Lower leg skin (tissue), 3 donors: ENCODE data around the gene CPEB4.

Experiments
- POLR2A ChIP-seq, 2 donors: fragments of 450-650 bp; IDR thresholded peaks; one replicate each; pipeline ENCODE4 v1.6.1; 2016 to 2017; ENCODE audit warnings: antibody characterized with exemption in 2 of 2, mild to moderate bottlenecking in 1 of 2, moderate library complexity in 1 of 2
- TF ChIP-seq, protein P1 (sequence below), 3 donors: fragments of 450-650 bp; IDR thresholded peaks; one replicate each; pipeline ENCODE4 v1.5.1; 2016; ENCODE audit warnings: antibody characterized with exemption in 3 of 3, mild to moderate bottlenecking in 3 of 3, moderate library complexity in 2 of 3

DNA sequence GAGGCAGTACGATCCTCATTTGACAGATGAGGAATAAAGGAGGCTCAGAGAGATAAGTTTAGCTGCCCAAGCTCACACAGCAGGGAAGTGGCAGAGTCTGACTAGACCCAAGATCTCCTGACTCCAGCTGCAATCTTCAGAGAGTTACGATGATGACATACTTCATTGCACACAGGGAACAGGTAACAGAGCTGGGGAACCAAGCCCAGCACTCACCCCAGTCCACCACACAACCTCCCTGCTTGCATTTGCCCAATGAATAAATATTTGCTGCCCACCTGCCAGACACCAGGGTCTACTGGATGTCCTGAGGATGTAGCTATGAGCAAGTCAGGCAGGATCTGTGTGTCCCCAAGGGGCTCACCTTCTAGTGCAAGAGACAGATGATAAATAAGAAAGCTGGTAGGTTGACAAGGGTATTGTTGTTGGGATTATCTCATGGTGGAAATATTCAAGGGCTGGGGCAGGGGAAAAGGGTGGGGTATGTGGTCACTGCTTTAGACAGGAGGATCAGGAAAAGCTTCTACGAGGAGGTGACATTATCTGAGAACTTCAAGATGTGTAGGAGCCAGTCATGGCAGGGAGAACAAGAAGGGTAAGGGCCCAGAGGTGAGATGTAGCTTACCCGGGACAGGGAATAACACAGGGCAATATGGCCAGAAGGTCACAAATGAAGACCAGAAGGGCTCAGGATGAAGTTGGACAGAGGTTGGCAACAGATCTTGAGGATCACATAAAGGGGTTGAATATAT lies 28.6 kb upstream of the CPEB4 start:
- TF ChIP-seq, protein P1, sequence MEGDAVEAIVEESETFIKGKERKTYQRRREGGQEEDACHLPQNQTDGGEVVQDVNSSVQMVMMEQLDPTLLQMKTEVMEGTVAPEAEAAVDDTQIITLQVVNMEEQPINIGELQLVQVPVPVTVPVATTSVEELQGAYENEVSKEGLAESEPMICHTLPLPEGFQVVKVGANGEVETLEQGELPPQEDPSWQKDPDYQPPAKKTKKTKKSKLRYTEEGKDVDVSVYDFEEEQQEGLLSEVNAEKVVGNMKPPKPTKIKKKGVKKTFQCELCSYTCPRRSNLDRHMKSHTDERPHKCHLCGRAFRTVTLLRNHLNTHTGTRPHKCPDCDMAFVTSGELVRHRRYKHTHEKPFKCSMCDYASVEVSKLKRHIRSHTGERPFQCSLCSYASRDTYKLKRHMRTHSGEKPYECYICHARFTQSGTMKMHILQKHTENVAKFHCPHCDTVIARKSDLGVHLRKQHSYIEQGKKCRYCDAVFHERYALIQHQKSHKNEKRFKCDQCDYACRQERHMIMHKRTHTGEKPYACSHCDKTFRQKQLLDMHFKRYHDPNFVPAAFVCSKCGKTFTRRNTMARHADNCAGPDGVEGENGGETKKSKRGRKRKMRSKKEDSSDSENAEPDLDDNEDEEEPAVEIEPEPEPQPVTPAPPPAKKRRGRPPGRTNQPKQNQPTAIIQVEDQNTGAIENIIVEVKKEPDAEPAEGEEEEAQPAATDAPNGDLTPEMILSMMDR (IDR thresholded peaks at IDR 0.05): no peak
- no peak for TF ChIP-seq POLR2A (IDR thresholded peaks at IDR 0.05)
